Esophagus muscularis mucosa (tissue), 3 donors: Measurements from ENCODE around the gene UBXN6.

Experiments
- POLR2AphosphoS5 ChIP-seq, 2 donors: sonication (generic); formaldehyde crosslinking; IDR thresholded peaks; one replicate each; pipeline ENCODE4 v1.6.1; 2017; ENCODE audit warnings: antibody characterized with exemption in 2 of 2
- TF ChIP-seq, protein P1 (sequence below), 3 experiments: fragments of 200-600 bp in 2 of 3; fragments of 450-650 bp in 1 of 3; sonication (generic) in 2 of 3; IDR thresholded peaks; one replicate each; pipeline ENCODE4 v1.5.1; 2017 to 2019; ENCODE audit warnings: antibody characterized with exemption in 3 of 3, mild to moderate bottlenecking in 2 of 3, moderate library complexity in 1 of 3

DNA sequence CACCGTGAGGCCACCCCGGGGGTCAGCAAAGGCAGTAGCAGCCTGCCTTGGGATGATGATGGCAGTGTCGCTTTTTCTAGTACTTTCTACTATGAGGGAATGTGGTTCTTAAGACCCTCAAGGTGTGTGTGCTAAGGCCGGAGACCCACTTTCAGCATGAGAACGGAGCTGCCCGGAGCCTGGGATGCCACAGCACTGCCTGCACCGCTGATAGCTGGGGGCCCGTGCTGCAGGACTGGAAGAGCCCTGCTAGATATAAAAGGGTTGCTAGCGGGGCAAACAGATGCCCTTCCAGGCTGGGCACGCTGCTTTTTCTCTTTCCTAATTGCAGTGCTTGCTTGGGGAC, 46.2 kb upstream of the UBXN6 start:
- TF ChIP-seq, protein P1, sequence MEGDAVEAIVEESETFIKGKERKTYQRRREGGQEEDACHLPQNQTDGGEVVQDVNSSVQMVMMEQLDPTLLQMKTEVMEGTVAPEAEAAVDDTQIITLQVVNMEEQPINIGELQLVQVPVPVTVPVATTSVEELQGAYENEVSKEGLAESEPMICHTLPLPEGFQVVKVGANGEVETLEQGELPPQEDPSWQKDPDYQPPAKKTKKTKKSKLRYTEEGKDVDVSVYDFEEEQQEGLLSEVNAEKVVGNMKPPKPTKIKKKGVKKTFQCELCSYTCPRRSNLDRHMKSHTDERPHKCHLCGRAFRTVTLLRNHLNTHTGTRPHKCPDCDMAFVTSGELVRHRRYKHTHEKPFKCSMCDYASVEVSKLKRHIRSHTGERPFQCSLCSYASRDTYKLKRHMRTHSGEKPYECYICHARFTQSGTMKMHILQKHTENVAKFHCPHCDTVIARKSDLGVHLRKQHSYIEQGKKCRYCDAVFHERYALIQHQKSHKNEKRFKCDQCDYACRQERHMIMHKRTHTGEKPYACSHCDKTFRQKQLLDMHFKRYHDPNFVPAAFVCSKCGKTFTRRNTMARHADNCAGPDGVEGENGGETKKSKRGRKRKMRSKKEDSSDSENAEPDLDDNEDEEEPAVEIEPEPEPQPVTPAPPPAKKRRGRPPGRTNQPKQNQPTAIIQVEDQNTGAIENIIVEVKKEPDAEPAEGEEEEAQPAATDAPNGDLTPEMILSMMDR (IDR thresholded peaks at IDR 0.05), result no peak
- no peak for TF ChIP-seq POLR2AphosphoS5 (IDR thresholded peaks at IDR 0.05)
